Measurements from ENCODE around the gene TIMM8A. TPM values are rescaled to one million over a fixed set of nuclear protein-coding genes. Genes with fewer than 3 reads are reported as not detected.

Gene TIMM8A
- total RNA-seq, 1 donor from 2014 or later: 16.8 TPM

Other genes starting within 250 kb of the TIMM8A start
- gene DRP2, start 129.0 kb downstream of the TIMM8A start, total RNA-seq: 0.07 TPM in 2 replicates
- gene TAF7L, start 57.4 kb downstream of the TIMM8A start, total RNA-seq: not detected in 2 replicates
- gene BTK, start 37.4 kb upstream of the TIMM8A start, total RNA-seq: 193 and 219 TPM in 2 replicates
- 234 and 287 TPM in 2 replicates for gene RPL36A, start 42.3 kb upstream of the TIMM8A start, total RNA-seq
- 32.0 and 32.2 TPM in 2 replicates for gene GLA, start 59.2 kb upstream of the TIMM8A start, total RNA-seq
- 70.5 and 76.9 TPM in 2 replicates for gene HNRNPH2, start 59.5 kb upstream of the TIMM8A start, total RNA-seq
- gene ARMCX4, start 136.7 kb upstream of the TIMM8A start, total RNA-seq: 3.6 and 4.6 TPM in 2 replicates
- gene ARMCX1, start 201.8 kb upstream of the TIMM8A start, total RNA-seq: 0.38 and 0.42 TPM in 2 replicates

Measured in activated B cell treated with CpG ODN at 0.5 μM for 24 hours (primary cell).